ENCODE measurements around the gene SEMA7A. TPM values are rescaled to one million over a fixed set of nuclear protein-coding genes. Genes with fewer than 3 reads are reported as not detected.

SEMA7A gene
- polyA plus RNA-seq, 1 donor = 5.4 TPM

DNA sequence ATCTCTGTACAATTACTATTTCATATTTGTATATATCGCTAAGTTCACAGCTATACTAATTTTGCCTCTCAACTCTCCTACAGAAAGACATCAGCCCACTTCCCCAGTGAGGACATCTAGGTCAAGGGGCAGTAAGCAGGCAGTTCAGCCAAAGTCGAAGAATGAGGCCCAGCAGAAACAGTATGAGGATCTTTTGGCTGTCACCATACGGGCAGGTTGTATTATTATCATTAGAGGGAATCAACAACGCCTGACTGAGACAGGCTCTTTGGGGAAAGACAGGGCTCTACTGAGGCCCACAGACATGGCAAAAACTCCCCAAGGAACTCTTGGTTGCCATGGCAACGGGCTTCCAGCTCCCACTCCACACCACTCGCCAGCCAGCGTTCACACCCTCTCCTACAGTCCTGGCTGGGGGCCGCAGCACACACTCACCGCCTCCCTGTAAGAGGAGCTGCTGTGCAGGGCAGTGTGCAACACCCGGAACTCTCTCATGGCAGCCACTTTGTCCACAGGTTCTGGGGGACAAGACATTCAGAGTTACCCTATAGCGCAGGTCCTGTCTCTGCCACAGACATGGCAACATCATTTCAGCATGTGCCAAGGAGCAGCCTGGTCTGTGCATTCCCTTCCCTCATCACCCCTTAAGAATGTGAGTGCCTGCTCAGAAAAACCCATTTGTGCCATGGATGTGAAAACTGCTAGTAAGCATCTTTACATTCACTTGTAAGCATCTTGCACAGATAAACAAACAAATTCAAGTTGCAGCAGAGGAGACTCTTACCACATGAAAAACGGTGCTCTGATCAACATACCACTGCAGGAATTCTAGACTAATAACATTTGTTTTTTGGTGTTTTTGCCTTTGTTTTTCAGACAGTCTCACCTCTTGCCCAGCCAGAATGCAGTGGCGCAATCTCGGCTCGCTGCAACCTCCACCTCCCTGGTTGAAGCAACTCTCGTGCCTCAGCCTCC lies 18.4 kb upstream of the SEMA7A start:
- DNase-seq (ENCODE audit: low read depth) = no peak

DNA sequence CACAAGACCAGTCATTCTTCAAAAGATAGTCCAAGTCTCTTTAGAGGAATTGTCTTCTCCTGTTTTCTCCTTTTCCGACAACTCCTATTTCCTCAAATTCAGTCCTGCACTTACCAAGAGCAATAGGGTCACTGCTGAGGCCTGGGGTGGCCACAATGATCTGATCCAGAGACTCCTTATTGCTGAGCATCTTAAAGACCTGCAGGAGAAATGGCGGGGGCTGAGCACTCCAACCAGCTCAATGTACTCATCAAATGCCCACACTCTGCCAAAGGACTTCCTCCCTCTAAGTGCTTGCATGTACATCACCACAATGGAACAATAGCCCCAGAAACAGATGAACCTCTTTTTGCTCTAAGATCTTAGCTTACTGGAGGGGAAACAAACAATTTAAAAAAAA lies 17.6 kb upstream of the SEMA7A start:
- no peak for DNase-seq (ENCODE audit: low read depth)

DNA sequence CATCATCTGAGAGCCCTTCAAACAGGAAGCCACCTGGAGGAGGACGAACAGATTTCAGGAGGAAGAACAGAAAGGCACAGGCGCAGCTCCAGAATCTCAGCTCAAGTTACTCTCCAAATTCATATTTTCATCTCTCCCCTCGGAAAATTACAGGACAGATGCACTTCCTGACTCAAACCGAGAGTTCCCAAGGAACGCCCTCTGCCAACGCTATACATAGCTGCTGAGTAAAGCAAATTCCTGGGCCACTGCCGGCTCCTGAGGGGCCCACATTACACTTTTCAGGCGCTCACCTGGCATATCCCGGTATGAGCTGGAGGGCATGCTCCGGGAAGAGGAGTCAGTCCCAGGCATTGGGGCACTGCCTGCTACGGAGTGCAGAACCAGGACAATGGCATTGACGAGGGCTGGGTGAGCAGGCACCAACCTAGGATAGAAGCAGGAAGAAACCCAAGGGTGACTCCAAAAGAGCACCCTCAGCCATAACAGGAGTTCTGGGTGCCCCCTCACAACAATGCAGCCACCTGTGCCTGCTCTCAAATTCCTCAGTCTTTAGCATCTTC lies 16.0 kb upstream of the SEMA7A start:
- no peak for DNase-seq (ENCODE audit: low read depth)

DNA sequence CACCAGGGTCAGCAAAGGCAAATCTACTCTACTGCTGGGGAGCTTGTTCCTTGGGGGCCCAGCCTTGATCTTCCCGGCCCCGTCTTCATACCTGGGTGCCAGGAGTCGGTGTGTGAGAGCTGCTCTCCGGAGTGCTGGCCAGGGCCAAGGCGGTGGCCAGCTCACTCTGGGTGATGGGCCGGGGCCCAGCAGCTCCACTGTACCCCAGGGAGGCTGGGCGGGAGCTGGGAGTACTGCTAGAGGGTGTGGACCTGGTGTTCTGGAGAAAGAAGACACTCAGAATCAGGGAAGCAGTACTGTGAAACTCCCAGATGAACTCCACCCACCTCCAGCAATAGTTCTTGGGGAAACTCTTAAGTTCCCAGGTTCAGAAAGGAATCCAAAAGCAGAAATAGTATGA lies 15.3 kb upstream of the SEMA7A start:
- no peak for DNase-seq (ENCODE audit: low read depth)

DNA sequence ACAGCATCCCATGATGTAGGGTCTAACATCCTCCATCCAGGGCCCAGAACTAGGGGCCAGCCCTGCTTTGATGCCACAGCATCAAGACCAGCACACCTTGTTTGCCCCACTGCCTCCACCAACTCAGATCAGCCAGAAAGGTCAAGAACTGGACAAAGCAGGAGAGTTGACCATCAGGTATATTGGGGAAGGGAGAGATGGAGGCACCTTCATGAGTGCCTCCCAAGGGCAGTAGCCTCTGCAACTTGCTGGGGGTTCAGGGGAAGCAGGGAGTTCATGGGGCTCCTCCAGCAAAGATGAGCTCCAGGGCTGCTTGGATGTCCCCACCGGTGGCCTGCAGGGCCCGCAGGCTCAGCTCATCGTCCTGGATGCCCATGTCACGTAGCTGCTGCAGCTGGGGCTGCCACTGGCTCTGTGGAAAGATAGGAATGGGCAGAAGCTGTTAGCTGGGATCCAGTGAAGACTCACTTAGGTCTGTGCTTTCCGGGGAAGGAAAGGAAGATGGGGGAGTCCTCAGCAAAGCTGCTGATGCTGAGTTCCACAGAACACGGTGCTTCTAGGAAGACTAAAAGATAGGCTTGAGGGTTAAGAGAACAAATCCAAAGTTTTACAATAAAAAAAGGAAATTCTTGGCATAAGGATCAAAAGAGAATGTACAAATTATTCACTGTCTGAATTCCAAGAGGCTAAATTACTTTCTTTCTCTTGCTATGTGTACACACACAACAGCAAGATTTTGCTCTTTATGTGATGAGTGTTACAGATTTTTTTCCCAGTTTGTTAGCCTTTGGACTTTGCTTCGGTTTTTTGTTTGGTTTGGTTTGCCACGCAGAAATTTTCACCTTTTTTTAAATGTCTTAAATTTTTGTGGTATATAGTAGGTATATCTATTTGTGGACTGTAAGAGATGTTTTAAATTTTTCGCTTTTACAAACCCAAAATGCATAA lies 12.3 kb upstream of the SEMA7A start:
- DNase-seq (ENCODE audit: low read depth) = no peak

DNA sequence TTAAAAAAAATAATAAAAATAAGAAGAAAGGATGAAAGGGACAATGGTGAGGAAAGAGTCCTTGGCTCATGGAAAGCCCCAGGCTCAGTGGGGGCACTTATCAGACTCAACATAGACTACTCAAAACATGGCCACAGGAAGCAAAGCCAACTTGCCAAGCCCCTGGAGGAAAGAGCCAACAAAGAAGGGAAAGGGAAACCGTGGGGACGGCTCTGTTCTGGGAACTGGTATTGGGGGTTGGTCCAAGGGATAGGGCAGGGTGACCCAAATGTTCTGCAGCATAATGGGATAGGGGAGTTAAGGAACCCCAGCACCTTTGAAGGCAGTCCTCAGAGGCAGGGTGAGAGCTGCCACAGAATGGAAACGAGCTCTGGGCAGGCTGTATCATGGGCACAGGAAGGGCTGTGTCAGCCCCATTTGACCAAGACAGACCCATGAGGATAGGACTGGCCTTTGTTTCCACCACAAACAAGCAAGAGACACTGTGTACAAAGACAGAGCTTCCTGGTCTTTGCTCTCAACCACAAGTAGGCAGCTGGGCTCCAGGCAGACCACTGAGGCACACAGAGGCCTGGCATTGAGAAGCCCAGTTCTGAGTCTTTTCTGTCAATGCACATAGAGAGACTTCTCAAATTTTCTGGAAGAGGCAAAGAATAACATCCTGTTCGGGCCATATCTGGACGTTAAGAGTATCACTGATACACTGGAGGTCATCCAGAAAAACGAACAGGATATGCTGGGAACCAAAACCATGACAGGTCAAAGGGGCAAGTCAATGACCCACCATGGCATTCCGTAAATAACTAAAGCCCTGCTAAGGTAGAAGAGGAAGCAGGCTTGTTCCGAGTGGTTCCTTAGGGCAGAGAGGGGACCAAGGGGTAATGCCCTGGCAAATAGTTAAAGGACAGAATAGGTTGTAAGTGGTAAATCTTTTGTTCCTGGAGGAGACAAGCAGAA lies 10.6 kb upstream of the SEMA7A start:
- no peak for DNase-seq (ENCODE audit: low read depth)

DNA sequence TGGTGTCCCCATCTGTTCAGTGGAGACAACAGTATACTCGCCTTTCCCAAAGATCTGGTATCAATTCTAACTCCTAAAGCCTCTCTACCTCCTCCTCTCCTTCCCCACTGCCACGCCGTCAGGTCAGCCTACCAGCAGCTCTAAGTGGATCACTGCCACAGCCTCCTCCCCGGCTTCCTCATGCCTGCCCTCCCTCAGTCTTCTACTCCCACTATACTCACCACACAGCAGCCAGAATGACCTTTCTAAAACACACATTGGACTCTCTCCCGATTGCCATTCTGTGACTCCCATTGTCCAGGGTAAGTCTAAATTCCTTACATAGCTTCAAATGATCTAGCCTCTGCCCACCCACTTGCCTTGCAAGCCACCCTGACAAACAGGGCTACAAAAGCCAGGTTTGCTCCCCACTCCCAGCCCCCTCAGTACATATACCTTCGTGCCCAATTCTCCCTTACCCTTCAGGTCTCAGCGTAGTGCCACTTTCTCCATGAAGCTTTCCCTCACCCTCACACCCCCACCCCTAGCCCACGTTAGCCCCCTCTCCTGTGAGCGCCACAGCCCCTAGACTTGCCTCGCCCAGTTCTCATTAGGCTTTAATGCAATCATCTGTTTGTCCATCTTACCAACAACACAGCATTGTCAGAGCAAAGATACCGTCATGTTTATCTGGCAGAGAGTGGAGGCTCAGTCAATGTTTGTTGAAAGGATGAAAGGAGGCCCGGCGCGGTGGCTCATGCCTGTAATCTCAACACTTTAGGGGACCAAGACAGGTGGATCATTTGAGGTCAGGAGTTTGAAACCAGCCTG lies 9.5 kb upstream of the SEMA7A start:
- DNase-seq (ENCODE audit: low read depth) = no peak

DNA sequence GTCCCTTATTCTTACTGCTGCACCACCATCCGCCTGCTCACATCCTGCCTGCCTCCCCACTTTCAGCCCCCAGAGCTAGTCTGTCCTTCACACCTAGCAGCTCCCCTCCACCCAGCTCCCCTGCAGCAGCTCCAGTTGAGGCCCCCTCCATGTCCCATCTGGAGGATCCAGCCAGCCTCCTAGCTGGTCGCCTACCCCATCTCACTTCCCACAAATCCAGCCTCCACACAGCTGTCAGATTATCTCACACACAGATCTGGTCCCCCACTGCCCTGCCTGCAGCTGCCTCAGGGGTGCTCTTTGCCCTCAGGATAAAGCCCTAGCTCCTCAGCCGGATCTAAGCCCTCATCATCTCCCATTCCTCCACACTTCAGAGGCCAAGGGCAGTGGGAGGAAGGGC lies 8.8 kb upstream of the SEMA7A start:
- no peak for DNase-seq (ENCODE audit: low read depth)

DNA sequence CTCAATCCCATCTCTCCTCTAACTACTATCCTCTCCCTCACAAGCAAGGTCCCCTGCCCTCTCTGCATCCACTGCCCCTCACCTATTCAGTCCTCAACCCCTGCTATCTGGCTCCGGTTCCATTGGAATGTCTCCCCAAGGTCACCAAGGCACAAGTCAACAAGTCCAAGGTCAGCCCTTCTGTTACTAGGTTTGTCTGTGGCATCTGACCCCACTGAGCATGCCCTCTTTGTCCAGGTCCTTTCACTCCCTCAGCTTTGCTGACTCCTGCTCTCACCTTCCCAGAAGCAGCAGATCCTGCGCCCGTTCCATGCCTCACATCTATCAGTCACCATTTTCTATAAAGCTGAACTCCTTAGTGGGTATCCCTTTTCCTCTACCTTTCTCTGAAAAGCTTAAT lies 8.3 kb upstream of the SEMA7A start:
- no peak for DNase-seq (ENCODE audit: low read depth)

DNA sequence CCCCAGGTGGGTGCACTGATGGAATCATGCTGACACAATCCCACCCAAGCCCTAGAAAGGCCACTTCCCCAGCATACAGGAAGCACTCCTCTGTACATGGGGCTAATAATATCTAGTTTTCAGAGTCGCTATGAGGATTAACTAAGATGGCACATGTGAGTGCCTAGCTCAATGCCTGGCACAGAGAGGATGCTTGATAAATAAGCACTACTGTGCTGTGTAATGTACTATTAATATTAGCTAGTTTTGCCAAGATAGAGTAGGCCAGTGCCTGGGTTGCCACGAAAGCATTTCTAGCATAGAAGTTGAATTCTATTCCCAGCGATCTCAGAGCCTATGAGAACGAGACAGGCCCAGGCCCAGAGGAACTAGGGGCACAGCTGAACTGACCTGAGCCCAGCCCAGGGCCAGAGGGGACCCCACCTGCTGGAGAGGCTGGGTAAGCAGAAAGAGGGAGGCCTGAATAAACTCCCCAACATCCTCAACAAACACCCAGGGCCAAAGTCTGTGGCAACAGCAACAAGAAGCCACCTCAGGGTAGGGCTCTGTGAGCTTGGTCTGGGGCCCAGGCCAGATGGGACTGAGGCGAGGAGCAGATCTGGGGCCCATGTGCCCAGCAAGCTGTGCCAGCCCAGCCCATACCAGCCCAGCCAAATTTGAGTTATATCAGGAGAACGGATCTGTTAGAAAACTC lies 7.6 kb upstream of the SEMA7A start:
- no peak for DNase-seq (ENCODE audit: low read depth)

DNA sequence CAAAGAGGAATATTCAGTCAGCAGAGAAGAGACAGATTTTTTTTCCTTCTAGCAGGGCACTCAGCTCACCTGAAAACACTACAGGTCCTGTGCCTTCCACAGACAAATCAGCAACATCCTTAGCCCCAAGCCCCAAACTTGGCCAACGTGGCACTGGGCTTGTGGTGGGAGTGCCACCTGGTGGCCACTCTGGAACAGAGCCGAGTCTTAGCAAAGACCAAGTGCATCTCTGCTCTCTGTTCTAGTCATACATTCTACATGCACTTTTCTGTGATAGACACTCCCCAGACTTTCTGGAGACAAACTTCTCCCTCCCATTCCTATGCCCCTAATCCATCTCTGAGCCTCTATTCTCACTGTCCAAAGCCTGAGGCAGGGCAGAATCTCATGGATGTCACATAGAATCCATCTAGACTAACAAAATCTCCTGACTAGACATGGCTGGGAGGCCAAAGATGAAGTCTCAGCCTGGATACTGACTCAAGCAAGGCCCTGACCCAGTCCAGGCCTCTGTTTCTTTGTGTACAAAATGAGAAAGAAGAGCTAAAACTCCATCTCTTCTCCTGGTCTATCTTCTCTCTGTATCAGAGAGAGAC lies 5.1 kb upstream of the SEMA7A start:
- DNase-seq (ENCODE audit: low read depth) = no peak

DNA sequence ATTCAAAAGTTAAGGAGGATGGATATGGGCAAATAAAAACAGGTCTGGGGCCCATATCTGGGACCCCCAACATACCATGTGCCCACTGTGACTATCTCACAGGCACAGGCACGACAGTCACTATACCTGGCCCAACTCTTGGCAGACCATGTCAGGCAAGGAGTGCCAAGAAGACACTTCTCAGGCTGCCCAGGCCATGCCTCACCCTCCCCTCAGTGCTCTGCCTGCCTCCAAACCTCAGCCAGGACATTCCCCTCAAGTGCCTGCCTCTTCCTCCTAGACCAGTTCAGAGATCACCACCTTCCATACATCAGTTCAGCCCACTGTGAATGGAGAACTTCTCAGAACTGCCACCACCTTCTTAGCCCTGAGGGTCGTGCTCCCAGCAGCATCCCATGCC lies 4.4 kb upstream of the SEMA7A start:
- no peak for DNase-seq (ENCODE audit: low read depth)

DNA sequence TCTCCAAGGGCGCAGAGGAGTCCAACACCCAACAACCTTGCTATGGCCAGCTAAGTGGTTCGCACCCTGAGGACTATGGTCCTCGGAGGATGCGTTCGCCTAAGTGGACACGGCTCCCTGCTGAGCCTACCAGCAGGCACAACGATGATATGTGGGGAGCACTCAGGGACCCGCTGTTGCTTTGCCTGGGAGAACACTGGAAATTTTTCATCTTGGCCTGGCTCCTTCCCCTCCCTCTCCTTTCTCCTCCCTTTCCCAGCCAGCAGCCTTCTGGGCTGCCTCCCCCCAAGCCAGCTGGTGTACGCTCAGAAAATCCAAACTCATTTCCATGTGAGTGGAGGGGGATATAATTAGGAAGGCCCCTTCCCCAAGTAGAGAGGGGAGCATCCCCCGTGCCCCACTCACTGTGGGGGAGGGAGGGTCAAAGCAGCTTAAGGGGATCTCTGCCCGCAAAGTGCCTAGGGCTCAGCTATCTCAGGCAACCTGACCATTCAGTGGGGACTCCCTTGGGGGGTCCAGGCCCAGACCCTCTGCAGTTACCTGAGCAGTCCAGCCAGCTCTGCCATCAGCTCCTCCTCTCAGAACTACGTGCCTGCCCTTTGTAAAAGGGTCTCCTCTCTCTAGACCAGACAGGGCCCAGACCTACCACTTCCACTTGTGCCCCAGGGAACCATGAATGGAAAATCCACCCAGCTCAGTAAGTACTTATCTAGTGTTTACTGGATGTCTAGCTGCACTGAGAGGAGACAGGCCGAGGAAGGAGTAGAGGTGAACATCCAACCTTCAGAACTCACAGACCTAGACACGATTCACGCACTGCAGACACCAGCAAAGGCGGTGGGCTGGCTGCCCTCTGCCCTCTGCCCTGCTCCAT lies 742 bp upstream of the SEMA7A start:
- no peak for DNase-seq (ENCODE audit: low read depth)

DNA sequence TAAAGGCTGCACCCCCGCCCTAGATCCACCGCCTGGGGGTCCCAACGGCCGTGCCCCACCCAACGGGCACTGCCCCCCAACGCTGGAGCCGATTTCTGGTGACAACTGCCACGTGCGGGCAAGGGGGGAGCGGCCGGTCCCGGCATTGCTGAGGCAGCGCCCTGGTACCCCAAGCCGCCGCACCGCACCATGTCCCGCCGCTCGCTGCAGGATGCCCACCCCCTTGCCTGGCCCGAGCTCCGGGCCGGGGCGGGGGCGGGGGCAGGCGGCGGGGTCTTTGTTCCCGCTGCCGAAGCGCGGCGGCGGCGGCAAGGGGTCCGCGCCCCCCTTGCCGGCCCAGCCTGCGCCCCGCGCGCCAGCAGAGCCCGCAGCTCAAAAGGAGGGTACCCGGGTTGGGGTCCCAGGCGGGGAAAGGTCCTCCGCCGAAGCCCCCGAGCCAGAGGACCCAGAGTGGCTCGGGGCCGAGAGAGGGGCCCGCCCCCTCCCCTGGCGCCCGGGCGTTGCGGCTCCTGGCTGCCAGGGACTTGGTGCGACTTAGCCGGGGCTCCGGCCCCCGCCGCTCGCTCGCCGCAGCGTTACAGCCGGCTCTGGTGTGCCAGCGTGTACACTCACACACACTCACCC lies 678 bp downstream of the SEMA7A start:
- no peak for DNase-seq (ENCODE audit: low read depth)

DNA sequence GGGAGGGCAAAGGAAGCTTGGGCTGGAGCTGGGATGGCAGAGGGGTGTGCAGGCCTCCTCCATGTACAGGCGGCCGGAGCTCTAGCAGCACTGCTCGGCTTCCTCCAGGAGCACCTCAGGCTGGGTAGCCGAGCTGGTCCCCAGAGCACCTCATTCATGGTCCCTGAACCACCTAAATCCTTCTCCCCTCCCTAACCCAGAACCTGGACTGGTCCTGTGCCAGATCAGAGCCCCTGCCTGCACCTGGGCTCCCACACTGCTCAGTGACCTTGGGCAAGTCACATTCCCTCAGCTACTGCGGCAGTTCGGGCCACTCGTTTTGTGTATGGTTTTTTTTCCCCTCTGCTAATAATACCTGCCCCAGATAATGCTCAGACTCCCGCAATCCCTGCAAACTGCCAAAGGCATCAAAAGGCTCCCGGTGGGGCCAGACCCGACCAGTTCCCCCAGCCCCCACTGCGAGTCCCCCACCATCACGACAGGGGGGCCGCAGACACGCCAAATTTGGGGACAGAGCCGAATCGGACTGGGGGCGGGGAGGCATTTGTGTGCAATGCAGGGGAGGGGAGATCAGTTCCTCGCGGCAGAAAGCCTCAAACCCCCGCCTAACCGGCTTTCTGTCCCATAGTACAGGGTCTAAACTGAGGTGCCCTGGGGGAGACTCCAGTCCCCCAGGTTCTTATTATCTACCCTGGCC lies 1.3 kb downstream of the SEMA7A start:
- DNase-seq (ENCODE audit: low read depth) = no peak

DNA sequence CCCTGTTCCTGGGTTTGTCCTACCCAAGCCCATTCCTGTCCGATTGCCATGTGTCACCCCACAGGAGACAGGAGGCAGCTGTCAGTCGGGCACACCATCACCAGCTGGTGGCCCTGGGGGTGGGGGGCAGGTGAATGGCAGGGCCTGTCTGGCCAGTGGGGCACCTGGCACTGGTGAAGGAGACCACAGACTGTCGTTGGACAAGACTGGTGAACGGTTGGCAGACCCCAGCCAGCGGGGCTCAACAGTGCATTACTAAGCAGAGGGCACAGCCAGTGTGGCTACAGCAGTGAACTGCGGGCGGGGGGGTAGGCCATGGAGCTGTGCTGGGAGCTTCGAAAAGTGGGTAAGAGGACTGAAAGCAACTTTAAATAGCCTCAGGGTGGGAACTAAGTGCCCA lies 2.1 kb downstream of the SEMA7A start:
- no peak for DNase-seq (ENCODE audit: low read depth)

DNA sequence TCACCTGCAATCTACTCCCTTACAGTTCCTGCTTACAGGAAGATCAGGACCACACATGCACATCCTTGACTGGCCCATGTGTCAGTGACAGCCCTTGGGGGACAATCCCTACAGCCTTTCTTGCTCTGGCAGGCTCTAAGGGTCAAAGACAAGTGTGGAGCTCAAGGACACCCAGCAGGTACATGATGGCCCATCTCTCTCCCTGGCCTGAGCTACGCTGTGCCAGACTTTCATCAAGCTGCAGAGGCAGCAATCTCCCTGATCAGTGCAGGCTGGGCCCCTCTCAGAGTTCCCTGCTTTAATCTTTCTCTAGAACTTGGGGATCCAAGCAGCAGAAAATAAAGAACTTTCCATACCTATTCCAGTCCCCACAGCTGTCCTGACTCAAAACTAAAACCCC lies 2.6 kb downstream of the SEMA7A start:
- DNase-seq (ENCODE audit: low read depth) = no peak
